ENCODE data around the gene EXOC6B.

- 0 out of 3 replicates have a peak, but pooled peaks have one; percentile 21 for TF ChIP-seq SMC3 (IDR thresholded peaks at IDR 0.05)
- TF ChIP-seq, protein P1, sequence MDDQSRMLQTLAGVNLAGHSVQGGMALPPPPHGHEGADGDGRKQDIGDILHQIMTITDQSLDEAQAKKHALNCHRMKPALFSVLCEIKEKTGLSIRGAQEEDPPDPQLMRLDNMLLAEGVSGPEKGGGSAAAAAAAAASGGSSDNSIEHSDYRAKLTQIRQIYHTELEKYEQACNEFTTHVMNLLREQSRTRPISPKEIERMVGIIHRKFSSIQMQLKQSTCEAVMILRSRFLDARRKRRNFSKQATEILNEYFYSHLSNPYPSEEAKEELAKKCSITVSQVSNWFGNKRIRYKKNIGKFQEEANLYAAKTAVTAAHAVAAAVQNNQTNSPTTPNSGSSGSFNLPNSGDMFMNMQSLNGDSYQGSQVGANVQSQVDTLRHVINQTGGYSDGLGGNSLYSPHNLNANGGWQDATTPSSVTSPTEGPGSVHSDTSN (IDR thresholded peaks at IDR 0.05), result no peak
- TF ChIP-seq, protein P2, sequence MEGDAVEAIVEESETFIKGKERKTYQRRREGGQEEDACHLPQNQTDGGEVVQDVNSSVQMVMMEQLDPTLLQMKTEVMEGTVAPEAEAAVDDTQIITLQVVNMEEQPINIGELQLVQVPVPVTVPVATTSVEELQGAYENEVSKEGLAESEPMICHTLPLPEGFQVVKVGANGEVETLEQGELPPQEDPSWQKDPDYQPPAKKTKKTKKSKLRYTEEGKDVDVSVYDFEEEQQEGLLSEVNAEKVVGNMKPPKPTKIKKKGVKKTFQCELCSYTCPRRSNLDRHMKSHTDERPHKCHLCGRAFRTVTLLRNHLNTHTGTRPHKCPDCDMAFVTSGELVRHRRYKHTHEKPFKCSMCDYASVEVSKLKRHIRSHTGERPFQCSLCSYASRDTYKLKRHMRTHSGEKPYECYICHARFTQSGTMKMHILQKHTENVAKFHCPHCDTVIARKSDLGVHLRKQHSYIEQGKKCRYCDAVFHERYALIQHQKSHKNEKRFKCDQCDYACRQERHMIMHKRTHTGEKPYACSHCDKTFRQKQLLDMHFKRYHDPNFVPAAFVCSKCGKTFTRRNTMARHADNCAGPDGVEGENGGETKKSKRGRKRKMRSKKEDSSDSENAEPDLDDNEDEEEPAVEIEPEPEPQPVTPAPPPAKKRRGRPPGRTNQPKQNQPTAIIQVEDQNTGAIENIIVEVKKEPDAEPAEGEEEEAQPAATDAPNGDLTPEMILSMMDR (IDR thresholded peaks at IDR 0.05), result no peak
These were observed 553.8 kb downstream of the EXOC6B start for GRCh38 chr2:72271766-72272641.
